ENCODE results near the gene PLPP7.
"Not testable (repeated sequence)": the region's sequence is repeated elsewhere in the genome, so short reads cannot be mapped to it uniquely, and the experiment has no call there.

PLPP7 gene

GRCh38 chr9:131330814-131331600 lies 41.5 kb downstream of the PLPP7 start:
- no peak for DNase-seq (ENCODE audit: low read depth, low spot score)

- DNase-seq (ENCODE audit: low read depth, low spot score), result not testable (repeated sequence)
Observed at GRCh38 chr9:131331996-131332395, 42.5 kb downstream of the PLPP7 start.

- no peak for DNase-seq (ENCODE audit: low read depth, low spot score)
Observed at GRCh38 chr9:131333771-131334628, 44.5 kb downstream of the PLPP7 start.

GRCh38 chr9:131334629-131335367 lies 45.3 kb downstream of the PLPP7 start:
- no peak for DNase-seq (ENCODE audit: low read depth, low spot score)

- no peak for DNase-seq (ENCODE audit: low read depth, low spot score)
Observed at GRCh38 chr9:131335368-131335755, 45.8 kb downstream of the PLPP7 start.

GRCh38 chr9:131337131-131337848 lies 47.8 kb downstream of the PLPP7 start:
- DNase-seq (ENCODE audit: low read depth, low spot score), result no peak

GRCh38 chr9:131339212-131339611 lies 49.7 kb downstream of the PLPP7 start:
- DNase-seq (ENCODE audit: low read depth, low spot score), result not testable (repeated sequence)

- not testable (repeated sequence) for DNase-seq (ENCODE audit: low read depth, low spot score)
Observed at GRCh38 chr9:131344931-131345535, 55.5 kb downstream of the PLPP7 start.

- no peak for DNase-seq (ENCODE audit: low read depth, low spot score)
Observed at GRCh38 chr9:131346559-131346958, 57.0 kb downstream of the PLPP7 start.

GRCh38 chr9:131347376-131348020 lies 58.0 kb downstream of the PLPP7 start:
- DNase-seq (ENCODE audit: low read depth, low spot score), result no peak

GRCh38 chr9:131348631-131349521 lies 59.4 kb downstream of the PLPP7 start:
- DNase-seq (ENCODE audit: low read depth, low spot score), result no peak

- no peak for DNase-seq (ENCODE audit: low read depth, low spot score)
Observed at GRCh38 chr9:131349522-131349880, 60.0 kb downstream of the PLPP7 start.

- DNase-seq (ENCODE audit: low read depth, low spot score), result no peak
Observed at GRCh38 chr9:131349881-131350563, 60.5 kb downstream of the PLPP7 start.

- not testable (repeated sequence) for DNase-seq (ENCODE audit: low read depth, low spot score)
Observed at GRCh38 chr9:131356479-131356878, 67.0 kb downstream of the PLPP7 start.

- no peak for DNase-seq (ENCODE audit: low read depth, low spot score)
Observed at GRCh38 chr9:131358556-131358955, 69.0 kb downstream of the PLPP7 start.

Data from smooth muscle cell of the brain vasculature (primary cell).